Ishikawa (cell line): ENCODE data around the gene CLEC4M.

ENCODE experiments used
- CEBPB ChIP-seq: IDR thresholded peaks from 2 replicates; pipeline ENCODE4 v1.6.1; 2012
- CREB1 ChIP-seq: IDR thresholded peaks from 2 replicates; pipeline ENCODE4 v1.6.1; 2012; ENCODE audit warnings: low read depth
- EGR1 ChIP-seq: IDR thresholded peaks from 2 replicates; pipeline ENCODE4 v1.6.1; 2012
- EP300 ChIP-seq: IDR thresholded peaks from 2 replicates; pipeline ENCODE4 v1.6.1; 2012; ENCODE audit warnings: borderline replicate concordance
- FOXM1 ChIP-seq: IDR thresholded peaks from 2 replicates; pipeline ENCODE4 v1.6.1; 2012; ENCODE audit warnings: low read depth, borderline replicate concordance
- MAX ChIP-seq: IDR thresholded peaks from 2 replicates; pipeline ENCODE4 v1.6.1; 2012
- NFIC ChIP-seq: IDR thresholded peaks from 2 replicates; pipeline ENCODE4 v1.6.1; 2012
- RAD21 ChIP-seq: IDR thresholded peaks from 2 replicates; pipeline ENCODE4 v1.6.1; 2012; ENCODE audit warnings: low read depth
- REST ChIP-seq: IDR thresholded peaks from 2 replicates; pipeline ENCODE4 v1.6.1; 2012; ENCODE audit warnings: low read depth, mild to moderate bottlenecking
- TAF1 ChIP-seq: IDR thresholded peaks from 2 replicates; pipeline ENCODE4 v1.6.1; 2012; ENCODE audit warnings: low read depth, mild to moderate bottlenecking
- TCF12 ChIP-seq: IDR thresholded peaks from 2 replicates; pipeline ENCODE4 v1.6.1; 2012; ENCODE audit warnings: low read depth
- TEAD4 ChIP-seq: IDR thresholded peaks from 2 replicates; pipeline ENCODE4 v1.6.1; 2012
- USF1 ChIP-seq: IDR thresholded peaks from 2 replicates; pipeline ENCODE4 v1.6.1; 2012
- YY1 ChIP-seq: IDR thresholded peaks from 2 replicates; pipeline ENCODE4 v1.6.1; 2012; ENCODE audit warnings: low read depth
- ZBTB7A ChIP-seq: IDR thresholded peaks from 2 replicates; pipeline ENCODE4 v1.6.1; 2012; ENCODE audit warnings: low read depth

Gene CLEC4M

DNA sequence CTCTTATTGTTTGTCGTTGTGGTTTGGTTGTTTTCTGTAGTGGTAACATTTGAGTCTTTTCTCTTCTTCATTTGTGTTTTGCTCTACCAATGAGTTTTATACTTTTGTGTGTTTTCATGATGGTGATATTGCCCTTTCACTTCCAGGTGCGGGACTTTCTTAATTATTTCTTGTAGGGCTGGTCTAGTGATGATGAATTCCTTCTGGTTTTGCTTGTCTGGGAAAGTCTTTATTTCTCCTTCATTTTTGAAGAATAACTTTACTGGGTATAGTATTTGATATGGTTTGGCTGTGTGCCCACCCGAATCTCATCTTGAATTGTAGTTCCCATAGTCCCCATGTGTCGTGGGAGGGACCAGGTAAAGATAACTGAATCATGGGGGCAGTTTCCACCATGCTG, 6.8 kb upstream of the CLEC4M start:
- no peak for TF ChIP-seq EP300

- no peak for TF ChIP-seq REST
- no peak for TF ChIP-seq CEBPB
- no peak for TF ChIP-seq USF1
Measured at GRCh38 chr19:7757358-7757757, 5.7 kb upstream of the CLEC4M start.

DNA sequence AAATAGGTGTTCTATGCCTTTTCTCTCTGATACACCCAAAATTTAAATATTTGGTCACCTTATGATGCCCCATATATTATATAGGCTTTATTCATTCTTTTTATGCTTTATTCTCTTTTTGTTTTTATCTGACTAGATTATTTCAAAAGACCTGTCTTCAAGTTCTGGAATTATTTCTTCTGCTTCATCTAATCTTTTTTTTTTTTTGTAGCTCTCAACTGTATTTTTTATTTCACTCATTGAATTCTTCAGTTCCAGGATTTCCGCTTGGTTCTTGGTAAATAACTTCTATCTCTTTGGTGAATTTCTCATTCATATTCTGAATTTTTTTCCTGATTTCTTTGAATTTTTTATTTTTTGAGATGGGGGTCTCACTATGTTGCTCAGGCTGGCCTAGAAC, 3.9 kb upstream of the CLEC4M start:
- no peak for TF ChIP-seq CEBPB
- TF ChIP-seq EGR1 = no peak
- no peak for TF ChIP-seq MAX
- TF ChIP-seq NFIC = no peak
- TF ChIP-seq EP300 = no peak

- TF ChIP-seq CREB1 (no peak), EGR1 (no peak), NFIC (no peak), TCF12 (no peak), USF1 (no peak), RAD21 (no peak), TEAD4 (no peak), REST (no peak), ZBTB7A (no peak), MAX (no peak)
Measured at GRCh38 chr19:7763696-7764095, 653 bp downstream of the CLEC4M start.

GRCh38 chr19:7766535-7766934, 3.5 kb downstream of the CLEC4M start:
- TF ChIP-seq EGR1 = no peak
- TF ChIP-seq NFIC = no peak
- TF ChIP-seq EP300 = no peak
- no peak for TF ChIP-seq MAX
- no peak for TF ChIP-seq REST
- no peak for TF ChIP-seq USF1
- TF ChIP-seq FOXM1 = no peak
- TF ChIP-seq CEBPB = no peak
- no peak for TF ChIP-seq YY1
- no peak for TF ChIP-seq ZBTB7A
- no peak for TF ChIP-seq CREB1
- no peak for TF ChIP-seq RAD21
- no peak for TF ChIP-seq TCF12
- no peak for TF ChIP-seq TAF1
